Right hindlimb (tissue), 1 donor: Measurements from ENCODE around the gene AK8.

Experiments
- DNase-seq: peaks from one replicate; pipeline ENCODE4 v3.0.0-alpha.2; 2018

AK8 gene

GRCh38 chr9:132824951-132825350, 53.1 kb downstream of the AK8 start:
- DNase-seq, result no peak

GRCh38 chr9:132824151-132824550, 53.9 kb downstream of the AK8 start:
- no peak for DNase-seq

- no peak for DNase-seq
Measured at GRCh38 chr9:132823370-132824145, 54.5 kb downstream of the AK8 start.

- DNase-seq, result no peak
Measured at GRCh38 chr9:132820169-132820944, 57.7 kb downstream of the AK8 start.

- DNase-seq, result no peak
Measured at GRCh38 chr9:132818588-132818987, 59.5 kb downstream of the AK8 start.

GRCh38 chr9:132814937-132815336, 63.1 kb downstream of the AK8 start:
- DNase-seq, result no peak

GRCh38 chr9:132813115-132813771, 64.8 kb downstream of the AK8 start:
- no peak for DNase-seq

GRCh38 chr9:132811985-132812384, 66.1 kb downstream of the AK8 start:
- no peak for DNase-seq

GRCh38 chr9:132810314-132810713, 67.8 kb downstream of the AK8 start:
- DNase-seq, result no peak

- DNase-seq, result no peak
Measured at GRCh38 chr9:132809677-132810271, 68.3 kb downstream of the AK8 start.

- DNase-seq, result no peak
Measured at GRCh38 chr9:132808645-132809044, 69.4 kb downstream of the AK8 start.

- DNase-seq, result no peak
Measured at GRCh38 chr9:132806723-132807421, 71.2 kb downstream of the AK8 start.

- no peak for DNase-seq
Measured at GRCh38 chr9:132806306-132806705, 71.8 kb downstream of the AK8 start.

GRCh38 chr9:132804576-132805295, 73.3 kb downstream of the AK8 start:
- peak; percentile 49 for DNase-seq

- DNase-seq, result no peak
Measured at GRCh38 chr9:132802121-132802795, 75.8 kb downstream of the AK8 start.

- no peak for DNase-seq
Measured at GRCh38 chr9:132801659-132802058, 76.4 kb downstream of the AK8 start.

GRCh38 chr9:132800038-132800648, 77.9 kb downstream of the AK8 start:
- peak; percentile 76 for DNase-seq

GRCh38 chr9:132798817-132799790, 79.0 kb downstream of the AK8 start:
- no peak for DNase-seq

GRCh38 chr9:132797861-132798659, 80.0 kb downstream of the AK8 start:
- DNase-seq, result no peak
